DMS 273 (cell line): ENCODE data around the gene CCDC9.
A peak's percentile ranks its signal among the peaks of the same experiment; 100 is the strongest.
"Not testable (repeated sequence)": the region's sequence is repeated elsewhere in the genome, so short reads cannot be mapped to it uniquely, and the experiment has no call there.

Experiments
- DNase-seq: peaks from one replicate; lab custom pipeline; 2025; ENCODE audit not compliant: unreplicated experiment; lab: John Stamatoyannopoulos, UW

Gene CCDC9

DNA sequence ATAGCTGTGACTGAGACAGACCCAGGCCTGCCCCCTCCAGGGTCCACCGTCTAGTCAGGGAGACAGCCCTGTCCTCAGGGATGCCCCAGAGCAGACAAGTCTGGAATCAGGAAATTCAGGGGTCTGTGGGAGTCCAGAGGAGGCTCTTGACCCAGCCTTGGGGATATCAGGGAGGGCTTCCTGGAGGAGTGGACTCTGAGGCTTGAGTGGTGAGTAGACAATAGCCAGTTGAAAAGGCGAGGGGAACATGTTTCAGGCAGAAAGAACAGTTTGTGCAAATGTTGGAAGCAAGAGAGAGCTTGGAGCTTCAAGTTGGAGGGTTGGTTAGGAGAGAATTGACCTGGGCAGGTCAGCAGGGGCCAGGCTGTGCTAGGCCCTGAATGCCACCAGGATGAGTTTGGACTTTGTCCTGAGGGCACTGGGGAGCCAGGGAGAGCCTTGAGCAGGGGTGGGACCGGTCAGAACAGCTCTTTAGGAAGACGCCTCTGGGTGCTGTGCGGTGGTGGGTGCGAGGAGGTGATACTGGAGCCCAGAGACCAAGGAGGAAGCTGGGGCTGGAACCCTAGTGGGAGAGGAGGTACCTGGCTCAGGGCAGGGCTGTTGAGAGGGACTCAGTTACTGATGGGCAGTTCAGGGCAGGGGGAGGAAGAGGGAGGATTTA lies 2.7 kb downstream of the CCDC9 start:
- DNase-seq: no peak

DNA sequence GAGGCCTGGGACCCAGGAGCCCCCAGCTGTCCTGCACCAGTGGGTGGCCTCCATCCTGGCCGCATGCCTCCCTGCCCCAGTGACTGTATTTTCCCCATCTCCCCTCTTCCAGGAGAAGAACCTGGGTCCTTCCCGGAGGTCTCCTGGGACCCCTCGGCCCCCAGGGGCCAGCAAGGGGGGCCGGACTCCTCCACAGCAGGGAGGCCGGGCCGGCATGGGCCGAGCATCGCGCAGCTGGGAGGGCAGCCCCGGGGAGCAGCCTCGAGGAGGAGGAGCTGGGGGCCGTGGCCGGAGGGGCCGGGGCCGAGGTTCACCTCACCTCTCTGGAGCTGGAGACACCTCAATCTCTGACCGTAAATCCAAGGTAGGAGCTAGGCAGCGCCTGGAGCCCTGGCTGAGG lies 4.2 kb downstream of the CCDC9 start:
- DNase-seq: no peak

DNA sequence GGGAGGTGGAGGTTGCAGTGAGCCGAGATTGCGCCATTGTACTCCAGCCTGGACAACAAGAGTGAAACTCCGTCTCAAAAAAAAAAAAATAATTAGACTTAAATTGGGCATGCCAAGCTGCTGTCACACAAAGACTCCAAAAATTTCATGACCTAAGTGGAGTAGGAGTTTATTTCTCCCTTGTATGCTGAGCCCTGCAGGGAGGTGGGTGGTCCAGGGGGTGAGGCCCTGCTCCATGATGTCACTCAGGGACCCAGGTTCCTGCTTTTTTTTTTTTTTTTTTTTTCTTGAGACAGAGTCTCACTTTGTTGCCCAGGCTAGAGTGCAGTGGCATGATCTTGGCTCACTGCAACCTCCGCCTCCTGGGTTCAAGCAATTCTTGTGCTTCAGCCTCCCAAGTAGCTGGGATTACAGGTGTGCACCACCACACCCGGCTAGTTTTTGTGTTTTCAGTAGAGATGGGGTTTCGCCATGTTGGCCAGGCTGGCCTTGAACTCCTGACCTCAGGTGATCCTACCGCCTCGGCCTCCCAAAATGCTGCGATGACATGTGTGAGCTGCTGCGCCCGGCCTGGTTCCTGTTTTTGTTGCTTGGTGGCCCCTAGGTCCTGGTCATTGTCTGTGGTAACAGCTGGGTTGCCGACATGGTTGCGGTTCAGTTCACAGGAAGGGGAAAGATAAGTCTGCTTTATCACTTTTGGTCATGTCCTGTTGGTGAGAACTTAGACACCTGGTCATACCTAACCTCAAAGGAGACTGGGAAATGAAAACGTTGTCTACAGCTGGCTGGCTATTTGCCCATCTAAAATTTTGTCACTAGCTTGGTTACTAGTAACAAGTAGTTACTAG lies 5.8 kb downstream of the CCDC9 start:
- not testable (repeated sequence) for DNase-seq

DNA sequence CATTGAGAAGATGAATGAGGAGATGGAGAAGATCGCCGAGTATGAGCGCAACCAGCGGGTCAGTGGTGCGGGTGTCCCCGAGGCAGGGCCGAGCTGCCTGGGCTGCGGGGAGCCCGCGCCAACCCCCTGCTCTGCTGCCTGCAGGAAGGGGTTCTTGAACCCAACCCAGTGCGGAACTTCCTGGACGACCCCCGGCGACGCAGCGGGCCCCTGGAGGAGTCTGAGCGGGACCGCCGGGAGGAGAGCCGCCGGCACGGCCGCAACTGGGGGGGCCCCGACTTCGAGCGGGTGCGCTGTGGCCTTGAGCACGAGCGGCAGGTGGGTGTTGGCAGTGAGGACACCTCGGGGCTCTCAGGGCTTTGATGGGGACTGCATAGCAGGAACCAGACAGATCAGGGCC lies 8.3 kb downstream of the CCDC9 start:
- DNase-seq: no peak

DNA sequence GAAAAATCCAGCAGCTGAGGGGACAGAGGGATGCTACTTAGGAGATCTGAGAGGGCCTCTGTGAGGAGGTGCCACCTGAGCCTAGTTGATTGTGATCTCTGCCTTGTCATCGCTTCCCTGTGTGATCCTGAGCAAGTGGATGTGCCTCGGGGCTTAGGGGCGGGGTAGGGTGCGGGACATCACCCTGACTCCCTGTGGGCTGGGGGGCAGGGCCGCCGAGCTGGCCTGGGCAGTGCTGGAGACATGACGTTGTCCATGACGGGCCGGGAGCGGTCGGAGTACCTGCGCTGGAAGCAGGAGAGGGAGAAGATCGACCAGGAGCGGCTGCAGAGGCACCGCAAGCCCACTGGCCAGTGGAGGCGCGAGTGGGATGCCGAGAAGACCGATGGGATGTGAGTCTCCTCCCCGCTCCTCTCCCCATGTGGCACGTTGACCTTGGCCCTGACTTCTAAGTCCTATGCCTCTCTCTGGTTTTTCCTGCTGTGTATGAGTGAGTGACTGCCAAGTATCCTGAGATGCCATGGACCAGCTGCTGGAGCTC lies 10.1 kb downstream of the CCDC9 start:
- no peak for DNase-seq

DNA sequence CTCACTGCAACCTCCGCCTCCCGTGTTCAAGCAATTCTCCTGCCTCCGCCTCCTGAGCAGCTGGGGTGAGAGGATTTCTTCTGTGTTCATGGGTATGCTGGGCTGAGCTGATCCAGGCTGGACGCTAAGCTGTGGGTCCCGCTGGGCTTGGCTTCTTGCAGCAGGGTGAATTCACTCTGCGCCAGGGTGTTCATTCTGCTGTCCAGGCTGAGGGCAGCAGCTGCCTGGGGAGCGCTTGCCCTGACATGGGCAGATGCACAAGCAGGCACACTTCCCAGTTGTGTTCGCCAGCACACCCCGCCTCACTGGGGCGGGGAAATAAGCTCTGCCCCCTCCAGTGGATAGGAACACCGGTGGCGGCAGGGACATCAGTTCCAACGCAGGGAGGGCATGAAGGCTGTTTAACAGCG lies 11.0 kb downstream of the CCDC9 start:
- peak; percentile 55 for DNase-seq

DNA sequence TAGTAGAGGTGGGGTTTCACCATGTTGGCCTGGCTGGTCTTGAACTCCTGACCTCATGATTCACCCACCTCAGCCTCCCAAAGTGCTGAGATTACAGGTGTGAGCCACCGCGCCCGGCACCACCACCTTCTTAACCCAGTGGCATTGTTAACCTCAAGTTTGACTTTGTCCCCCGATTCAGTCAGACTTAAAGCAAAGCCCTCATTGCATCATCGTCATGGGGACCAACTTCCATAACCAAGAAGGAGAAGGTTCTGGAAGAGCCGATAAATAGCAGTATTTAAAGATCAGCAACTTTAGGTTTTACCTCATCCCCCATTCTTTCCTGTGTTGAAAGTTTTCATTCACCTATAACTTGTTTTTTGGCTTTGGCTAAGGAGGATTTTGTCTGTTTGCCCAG lies 11.7 kb downstream of the CCDC9 start:
- no peak for DNase-seq

DNA sequence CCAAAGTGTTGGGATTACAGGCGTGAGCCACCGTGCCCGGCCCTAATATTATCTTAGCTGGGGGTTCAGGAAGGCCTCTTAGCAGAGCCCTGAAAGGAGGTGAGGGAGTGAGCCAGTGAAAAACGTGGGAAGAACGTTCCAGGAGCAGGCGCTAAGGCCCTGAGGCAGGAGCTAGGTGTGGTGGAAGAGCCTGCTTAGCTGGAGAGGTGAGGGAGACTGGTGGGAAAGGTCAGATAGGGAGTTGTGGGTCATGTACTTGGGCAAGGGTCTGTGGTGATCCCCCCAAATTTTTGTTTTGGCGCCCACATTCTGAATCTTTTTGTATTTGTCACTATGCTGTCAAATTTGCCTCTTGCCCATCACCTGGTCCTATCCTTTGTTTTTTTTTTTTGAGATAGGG lies 13.3 kb downstream of the CCDC9 start:
- no peak for DNase-seq

DNA sequence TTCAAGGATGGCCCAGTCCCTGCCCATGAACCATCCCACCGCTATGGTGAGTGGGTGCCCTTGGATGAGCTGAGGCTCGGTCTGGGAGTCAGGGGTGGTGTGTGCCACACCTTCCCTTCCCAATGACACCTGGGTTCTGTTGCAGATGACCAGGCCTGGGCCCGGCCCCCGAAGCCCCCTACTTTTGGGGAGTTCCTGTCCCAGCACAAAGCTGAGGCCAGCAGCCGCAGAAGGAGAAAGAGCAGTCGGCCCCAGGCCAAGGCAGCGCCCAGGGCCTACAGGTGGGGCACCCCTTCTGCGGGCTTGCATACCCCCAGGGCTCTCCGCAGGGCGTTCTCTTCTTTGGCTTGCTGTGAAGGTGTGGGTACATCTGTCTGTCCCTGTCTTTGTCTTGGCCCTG lies 14.1 kb downstream of the CCDC9 start:
- no peak for DNase-seq

DNA sequence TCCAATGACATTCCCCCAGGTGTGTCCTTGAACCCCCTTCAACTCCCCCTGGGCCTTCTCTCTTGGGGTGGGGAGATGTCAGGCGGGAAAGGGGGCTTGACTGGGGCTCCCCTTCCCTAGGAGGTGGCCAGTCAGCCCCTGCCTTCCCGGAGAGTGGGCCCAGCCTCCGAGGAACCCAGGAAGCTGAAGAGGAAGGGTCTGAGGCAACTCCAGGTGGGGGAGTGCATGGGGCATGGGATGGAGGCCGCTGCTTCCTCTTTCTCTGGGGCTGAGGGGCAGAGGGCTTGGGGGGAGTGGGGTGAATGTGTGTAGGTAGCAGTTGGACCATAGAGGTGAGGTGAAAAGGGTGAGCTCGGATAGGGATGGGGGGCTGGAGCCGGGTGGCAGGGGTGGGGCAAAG lies 15.6 kb downstream of the CCDC9 start:
- no peak for DNase-seq

DNA sequence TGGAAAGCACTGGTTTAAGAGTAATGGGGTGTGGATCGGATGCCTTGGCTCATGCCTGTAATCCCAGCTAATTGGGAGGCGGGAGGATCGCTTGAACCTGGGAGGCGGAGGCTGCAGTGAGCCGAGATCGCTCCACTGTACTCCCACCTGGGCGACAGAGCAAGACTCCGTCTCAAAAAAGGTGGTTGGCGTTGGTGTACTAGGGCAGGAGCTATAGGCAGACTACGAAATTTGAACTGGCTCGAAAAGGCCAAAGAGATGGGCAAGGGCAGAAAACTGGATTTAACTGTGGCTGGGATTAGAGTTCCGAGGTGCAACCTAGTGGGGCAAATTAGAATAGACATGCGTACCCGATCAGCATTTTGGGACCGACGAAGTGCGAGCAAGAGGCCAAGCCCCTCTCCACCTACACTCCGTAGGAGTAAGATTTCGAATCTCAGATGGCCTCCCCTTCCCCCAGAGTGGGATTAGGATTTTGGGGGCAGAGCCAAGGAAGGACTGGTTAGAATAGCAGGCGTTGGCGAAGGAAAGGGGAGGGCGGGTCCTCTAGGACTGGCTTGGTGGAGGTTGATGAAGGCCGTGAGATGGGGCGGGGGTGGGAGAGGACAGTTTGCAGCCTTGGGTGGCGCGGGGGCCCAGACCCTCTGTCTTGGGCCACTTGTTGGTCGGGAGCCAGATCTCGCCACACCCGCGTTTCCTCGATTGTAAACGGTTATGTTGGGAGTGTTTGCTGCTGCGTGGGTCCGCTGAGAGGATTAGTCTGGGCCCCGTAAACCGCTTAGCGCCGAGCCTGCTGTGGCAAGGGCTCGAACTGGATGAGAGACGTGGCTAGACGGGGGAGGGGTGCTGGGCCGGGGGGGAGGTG lies 16.4 kb downstream of the CCDC9 start:
- peak; percentile 78 for DNase-seq

DNA sequence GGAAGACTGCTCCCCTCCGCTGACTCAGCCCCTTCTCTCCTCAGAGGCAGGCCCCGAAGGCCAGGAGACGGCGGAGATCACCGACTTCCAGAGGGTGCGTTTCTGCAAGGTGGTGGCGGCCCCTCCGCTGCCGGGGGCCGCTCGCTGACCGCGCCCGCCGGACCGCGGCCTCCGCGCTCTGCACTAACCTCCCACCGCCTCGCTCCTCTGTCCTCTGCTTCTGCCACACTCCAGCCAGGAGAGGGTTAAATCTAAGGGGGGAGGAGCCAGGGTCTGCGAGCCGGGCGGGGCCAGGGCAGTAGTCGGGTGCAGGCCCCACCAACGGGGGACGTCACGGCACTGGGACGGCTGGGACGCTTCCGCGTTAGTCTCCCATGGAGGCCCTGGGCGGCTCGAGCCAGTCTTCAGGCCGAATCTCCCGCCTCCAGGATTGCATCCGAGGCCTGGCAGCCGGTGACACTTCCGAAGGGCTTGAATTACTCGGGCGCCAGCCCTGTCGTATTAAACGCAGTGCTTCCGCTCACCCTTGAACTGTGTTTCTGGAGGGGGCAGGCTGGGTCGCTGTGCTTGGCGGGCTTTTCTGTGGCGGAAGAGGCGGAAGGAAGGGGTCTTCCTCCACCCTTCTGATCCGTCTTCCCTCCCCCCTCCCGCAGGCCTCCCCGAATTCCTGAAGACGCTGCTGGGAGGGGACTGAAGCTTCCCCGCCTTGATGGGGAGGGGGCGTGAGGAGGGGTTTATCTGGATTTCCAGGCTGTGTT lies 17.2 kb downstream of the CCDC9 start:
- DNase-seq: peak; percentile 95

DNA sequence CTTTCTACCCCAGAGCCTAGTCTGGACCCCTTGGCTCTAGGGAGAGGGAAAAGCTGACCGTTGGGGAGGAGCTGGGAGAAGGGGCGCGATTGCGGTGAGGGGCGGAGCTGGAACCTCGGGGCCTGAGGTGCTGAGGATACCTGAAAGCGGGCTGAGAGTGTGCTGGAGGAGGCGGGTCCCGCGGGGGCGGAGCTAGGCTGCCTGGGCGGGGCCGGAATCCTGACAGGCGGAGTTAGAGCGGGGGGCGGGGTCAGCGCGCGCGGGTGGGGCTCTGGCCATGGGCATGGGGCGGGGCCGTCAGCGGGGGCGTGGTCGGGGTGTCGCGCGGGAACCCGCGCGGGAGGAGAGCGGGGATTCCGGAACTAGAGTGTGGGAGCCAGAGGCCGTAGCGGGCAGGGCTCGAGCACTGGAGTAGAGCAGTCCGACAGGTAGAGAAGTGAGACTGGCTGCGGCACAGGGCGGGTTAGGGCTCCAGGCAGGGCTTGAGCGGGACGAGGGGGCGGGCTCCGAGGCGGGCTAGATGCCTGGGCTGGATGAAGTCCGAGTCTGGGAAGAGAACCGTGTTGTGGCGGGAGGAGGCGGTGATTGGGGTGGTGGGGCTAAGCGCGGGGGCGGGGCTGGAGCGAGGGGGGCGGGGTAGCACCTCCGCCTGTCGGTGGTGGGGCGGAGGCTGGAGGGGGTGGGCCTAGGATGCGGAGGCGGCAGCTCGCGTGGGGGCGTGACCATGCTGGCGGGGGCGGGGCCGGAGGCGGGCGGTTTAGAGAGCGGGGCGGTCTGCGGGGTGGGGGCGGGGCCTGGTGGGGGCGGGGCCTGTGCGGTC lies 18.0 kb downstream of the CCDC9 start, which contains the start of gene INAFM1:
Gene INAFM1 (plus strand): TSS at position 815 of the 820 bp plus-strand sequence. CDS start 35 bp downstream, outside the sequence.
- DNase-seq: peak; percentile 94

DNA sequence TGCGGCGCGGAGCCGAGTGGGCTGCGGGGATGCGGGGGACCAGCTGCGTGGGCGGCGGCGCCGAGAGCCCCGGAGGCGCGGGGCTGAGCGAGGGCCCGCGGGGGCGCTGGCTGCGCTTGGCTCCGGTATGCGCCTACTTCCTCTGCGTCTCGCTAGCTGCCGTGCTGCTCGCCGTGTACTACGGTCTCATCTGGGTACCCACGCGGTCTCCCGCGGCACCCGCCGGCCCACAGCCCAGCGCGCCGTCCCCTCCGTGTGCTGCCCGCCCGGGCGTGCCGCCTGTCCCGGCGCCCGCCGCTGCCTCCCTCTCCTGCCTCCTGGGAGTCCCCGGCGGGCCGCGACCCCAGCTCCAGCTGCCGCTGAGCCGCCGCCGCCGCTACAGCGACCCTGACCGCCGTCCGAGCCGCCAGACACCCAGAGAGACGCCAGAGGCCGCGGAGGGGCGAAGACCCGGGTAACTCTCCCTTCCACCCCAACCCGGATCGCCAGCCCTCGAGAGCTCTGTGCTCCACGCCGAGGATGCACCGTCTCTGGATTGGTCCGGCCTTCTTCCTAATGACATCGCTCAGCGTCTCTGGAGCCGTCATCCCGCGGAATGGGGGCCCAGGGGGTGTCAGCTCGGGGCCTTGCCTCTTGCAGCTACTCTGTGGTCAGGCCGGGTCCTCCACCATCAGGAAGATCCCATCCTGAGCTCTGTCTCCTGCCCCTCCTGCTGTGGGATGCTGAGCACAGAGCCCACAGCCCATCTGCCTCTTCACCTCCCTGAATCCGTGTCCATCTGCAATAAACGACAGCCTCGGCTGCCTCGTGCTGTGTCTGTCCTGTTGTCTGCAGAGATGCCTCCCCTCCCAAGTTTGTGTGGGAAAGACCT lies 18.8 kb downstream of the CCDC9 start:
- DNase-seq: peak; percentile 75

DNA sequence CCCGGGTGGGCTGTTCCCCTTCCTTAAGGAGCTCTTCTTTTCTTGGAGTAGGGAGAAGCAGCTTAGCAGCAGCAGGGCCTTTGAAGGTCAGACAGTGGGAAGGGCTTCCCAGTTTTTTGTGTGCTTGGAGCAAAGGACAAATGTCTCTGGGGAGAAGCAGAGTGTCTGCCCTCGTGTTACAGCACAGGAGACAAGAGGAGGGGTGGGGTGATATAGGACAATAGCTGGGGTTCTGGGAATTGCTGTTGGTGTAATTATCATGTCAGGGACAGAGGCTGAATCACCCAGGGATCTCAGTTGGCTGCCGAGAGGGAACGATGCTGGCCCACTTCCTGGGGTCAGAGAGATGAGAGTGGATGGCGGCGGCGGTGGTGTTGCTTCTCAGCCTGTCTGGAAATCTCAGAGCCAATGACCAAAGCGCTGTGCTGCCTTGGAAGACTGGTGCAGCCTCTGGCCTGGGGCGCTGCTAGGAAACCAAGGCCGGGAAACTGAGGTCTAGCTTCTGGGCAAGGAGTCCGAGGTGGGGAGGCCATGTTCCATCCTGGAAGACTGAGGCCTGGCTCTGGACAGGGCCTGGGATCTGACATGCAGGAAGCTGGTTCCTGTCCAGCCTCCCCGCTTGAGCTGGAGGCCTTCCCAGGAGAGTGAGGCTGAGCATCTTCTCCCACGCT lies 19.6 kb downstream of the CCDC9 start:
- DNase-seq: no peak

DNA sequence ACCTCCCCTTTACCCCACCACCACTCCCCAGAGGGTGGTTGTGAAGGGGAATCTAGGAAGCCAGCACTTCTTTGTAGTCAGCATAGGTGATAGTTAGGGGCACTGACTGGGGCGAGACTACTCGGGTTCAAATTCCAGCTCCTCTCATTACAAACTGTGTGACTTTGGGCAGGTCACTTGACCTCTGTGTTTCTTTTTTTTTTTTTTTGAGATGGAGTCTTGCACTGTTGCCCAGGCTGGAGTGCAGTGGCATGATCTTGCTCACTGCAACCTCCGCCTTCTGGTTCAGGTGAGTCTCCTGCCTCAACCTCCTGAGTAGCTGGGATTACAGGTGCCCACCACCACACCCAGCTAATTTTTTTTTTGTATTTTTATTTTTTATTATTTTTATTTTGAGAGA lies 20.2 kb downstream of the CCDC9 start:
- not testable (repeated sequence) for DNase-seq

DNA sequence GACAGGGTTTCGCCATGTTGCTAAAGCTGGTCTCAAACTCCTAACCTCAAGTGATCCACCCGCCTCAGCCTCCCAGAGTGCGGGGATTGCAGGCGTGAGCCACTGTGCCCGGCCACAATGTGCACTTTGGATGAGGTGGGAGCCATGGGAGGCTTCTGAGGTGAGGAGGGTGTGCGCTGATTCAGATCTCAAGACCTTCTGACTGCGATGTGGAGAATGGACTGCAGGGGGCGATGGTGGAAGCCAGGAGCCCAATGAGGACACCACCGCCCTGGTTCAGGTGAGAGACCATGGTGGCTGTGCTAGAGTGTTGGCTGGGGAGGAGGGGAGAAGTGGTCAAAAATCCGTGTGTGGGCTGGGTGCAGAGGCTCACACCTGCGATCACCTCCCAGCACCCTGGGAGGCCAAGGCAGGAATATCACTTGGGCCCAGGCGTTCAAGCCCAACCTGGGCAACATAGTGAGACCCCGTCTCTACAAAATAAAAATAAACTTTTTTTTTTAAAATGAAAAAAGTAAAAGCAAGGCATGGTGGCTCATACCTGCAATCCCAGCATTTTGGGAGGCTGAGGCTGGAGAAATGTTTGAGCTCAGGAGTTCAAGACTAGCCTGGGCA lies 24.0 kb downstream of the CCDC9 start:
- DNase-seq: peak; percentile 65
